Smooth muscle cell (in vitro differentiated cells): ENCODE results near the gene ANO3. TPM values are rescaled to one million over a fixed set of nuclear protein-coding genes. Genes with fewer than 3 reads are reported as not detected.
A peak's percentile ranks its signal among the peaks of the same experiment; 100 is the strongest.

Experiments
- DNase-seq: peaks from one replicate; lab custom pipeline; 2025; ENCODE audit not compliant: unreplicated experiment; lab: John Stamatoyannopoulos, UW
- H2AFZ ChIP-seq: fragments of 200-600 bp; sonication (generic); 2 replicates; pipeline ENCODE4 v1.6.0; 2016; ENCODE audit warnings: antibody characterized with exemption, low read depth, mild to moderate bottlenecking
- H3F3A ChIP-seq: fragments of 200-600 bp; sonication (generic); 2 replicates; pipeline ENCODE4 v1.6.0; 2017; ENCODE audit warnings: antibody characterized with exemption, low read depth
- H3K27ac ChIP-seq: fragments of 200-600 bp; sonication (generic); 2 replicates; pipeline ENCODE4 v1.5.1; 2016; ENCODE audit warnings: low read depth, mild to moderate bottlenecking
- H3K27me3 ChIP-seq: fragments of 200-600 bp; sonication (generic); 2 replicates; pipeline ENCODE4 v1.6.1; 2016; ENCODE audit warnings: low read depth, mild to moderate bottlenecking
- H3K36me3 ChIP-seq: fragments of 200-600 bp; sonication (generic); 2 replicates; pipeline ENCODE4 v1.5.1; 2016; ENCODE audit warnings: low read depth
- H3K4me1 ChIP-seq: fragments of 200-600 bp; sonication (generic); 2 replicates; pipeline ENCODE4 v1.5.1; 2016; ENCODE audit warnings: low read depth
- H3K4me2 ChIP-seq: fragments of 200-600 bp; sonication (generic); 2 replicates; pipeline ENCODE4 v1.6.0; 2016; ENCODE audit warnings: mild to moderate bottlenecking
- H3K4me3 ChIP-seq: fragments of 200-600 bp; sonication (generic); 2 replicates; pipeline ENCODE4 v1.5.1; 2016; ENCODE audit warnings: mild to moderate bottlenecking
- H3K79me2 ChIP-seq: fragments of 200-600 bp; sonication (generic); 2 replicates; pipeline ENCODE4 v1.6.0; 2016; ENCODE audit warnings: low read depth, mild to moderate bottlenecking
- H3K9ac ChIP-seq: fragments of 200-600 bp; sonication (generic); 2 replicates; pipeline ENCODE4 v1.6.0; 2016; ENCODE audit warnings: low read depth
- H3K9me3 ChIP-seq: fragments of 200-600 bp; sonication (generic); replicated peaks from 2 replicates; pipeline ENCODE4 v1.5.1; 2016; ENCODE audit warnings: low read depth
- H4K20me1 ChIP-seq: fragments of 200-600 bp; sonication (generic); 2 replicates; pipeline ENCODE4 v1.6.0; 2016; ENCODE audit warnings: low read depth
- CTCF ChIP-seq: fragments of 200-600 bp; sonication (generic); IDR thresholded peaks from 2 replicates; pipeline ENCODE4 v1.5.1; 2017; ENCODE audit warnings: borderline replicate concordance, mild to moderate bottlenecking, antibody characterized with exemption; ENCODE audit not compliant: insufficient read depth, poor library complexity, severe bottlenecking
- WGBS: methylation state at CpG from one replicate; pipeline ENCODE4 v1.1.7; 2016; ENCODE audit warnings: low lambda C conversion rate; 5-methylcytosine and 5-hydroxymethylcytosine counted together
- polyA plus RNA-seq: library from polyadenylated mRNA; unstranded; fragments of >200 nt; fragmentation: Nextera tagmentation; extraction: Ambion mirVana; gene quantifications from 2 replicates; pipeline ENCODE4 v1.2.1, GENCODE V29; 2016
- total RNA-seq: library from RNA; depleted of rRNA; stranded (reverse); fragments of >200 nt; gene quantifications from 2 replicates; pipeline ENCODE4 v1.2.3, GENCODE V29; 2014

ANO3 gene
- total and polyA plus RNA-seq, 2 experiments from 2014 or later: 0.13 TPM; not detected in 1

GRCh38 chr11:26618441-26618840 lies 286.5 kb downstream of the ANO3 start:
- no peak overlapping the region for H2AFZ ChIP-seq
- no peaks in the 10 kb centered on the region for H3K79me2 ChIP-seq
- H3K27ac ChIP-seq: no peak overlapping the region
- no peaks in the 10 kb centered on the region for H3K27me3 ChIP-seq
- H3K9ac ChIP-seq: no peak overlapping the region
- no peak for DNase-seq
- H3K9me3 ChIP-seq: no peaks in the 10 kb centered on the region
- no peaks in the 10 kb centered on the region for H4K20me1 ChIP-seq
- no peaks in the 10 kb centered on the region for H3K4me1 ChIP-seq
- H3K4me2 ChIP-seq: no peak overlapping the region
- H3K4me3 ChIP-seq: no peak overlapping the region
- TF ChIP-seq CTCF: no peak
- no peaks in the 10 kb centered on the region for H3K36me3 ChIP-seq
- WGBS: 20% methylated on average over 1 of the region's 1 CpG
- H3F3A ChIP-seq: no peaks in the 10 kb centered on the region

GRCh38 chr11:26620282-26621045 lies 288.5 kb downstream of the ANO3 start:
- Histone ChIP-seq H3K9me3 (no peaks in the 10 kb centered on the region), H3K27ac (peak overlapping the region; percentile 87), H3F3A (no peaks in the 10 kb centered on the region), H3K4me2 (no peak overlapping the region), H3K4me1 (no peaks in the 10 kb centered on the region), H3K9ac (no peak overlapping the region), H2AFZ (no peak overlapping the region), H3K27me3 (no peaks in the 10 kb centered on the region), H3K4me3 (no peak overlapping the region), H3K79me2 (no peaks in the 10 kb centered on the region), H3K36me3 (no peaks in the 10 kb centered on the region), H4K20me1 (no peaks in the 10 kb centered on the region)
- no peak for TF ChIP-seq CTCF
- WGBS: 100% methylated on average over 1 of the region's 1 CpG
- DNase-seq: no peak

- H4K20me1 ChIP-seq: no peaks in the 10 kb centered on the region
- H3K79me2 ChIP-seq: no peaks in the 10 kb centered on the region
- DNase-seq: no peak
- no peak overlapping the region for H3K4me3 ChIP-seq
- H3K9me3 ChIP-seq: no peaks in the 10 kb centered on the region
- H3K27ac ChIP-seq: peak overlapping the region; percentile 87
- no peaks in the 10 kb centered on the region for H3F3A ChIP-seq
- no peak overlapping the region for H3K4me2 ChIP-seq
- no peaks in the 10 kb centered on the region for H3K27me3 ChIP-seq
- H2AFZ ChIP-seq: no peak overlapping the region
- no peak overlapping the region for H3K9ac ChIP-seq
- no peaks in the 10 kb centered on the region for H3K36me3 ChIP-seq
- H3K4me1 ChIP-seq: no peaks in the 10 kb centered on the region
- TF ChIP-seq CTCF: no peak
Observed at GRCh38 chr11:26621132-26621531, 289.2 kb downstream of the ANO3 start.

- DNase-seq: no peak
- Histone ChIP-seq H2AFZ (no peak overlapping the region), H3K4me1 (no peaks in the 10 kb centered on the region), H3K27ac (no peak overlapping the region), H3K4me2 (no peak overlapping the region), H3K36me3 (no peaks in the 10 kb centered on the region), H3K27me3 (no peaks in the 10 kb centered on the region), H3K4me3 (no peak overlapping the region), H3K9me3 (no peaks in the 10 kb centered on the region), H3F3A (no peaks in the 10 kb centered on the region), H3K79me2 (no peaks in the 10 kb centered on the region), H3K9ac (no peak overlapping the region), H4K20me1 (no peaks in the 10 kb centered on the region)
- no peak for TF ChIP-seq CTCF
- 87% methylated on average over 2 of the region's 2 CpGs for WGBS
Observed at GRCh38 chr11:26622181-26622580, 290.3 kb downstream of the ANO3 start.
